ENCODE results near the gene EXTL1.

EXTL1 gene

DNA sequence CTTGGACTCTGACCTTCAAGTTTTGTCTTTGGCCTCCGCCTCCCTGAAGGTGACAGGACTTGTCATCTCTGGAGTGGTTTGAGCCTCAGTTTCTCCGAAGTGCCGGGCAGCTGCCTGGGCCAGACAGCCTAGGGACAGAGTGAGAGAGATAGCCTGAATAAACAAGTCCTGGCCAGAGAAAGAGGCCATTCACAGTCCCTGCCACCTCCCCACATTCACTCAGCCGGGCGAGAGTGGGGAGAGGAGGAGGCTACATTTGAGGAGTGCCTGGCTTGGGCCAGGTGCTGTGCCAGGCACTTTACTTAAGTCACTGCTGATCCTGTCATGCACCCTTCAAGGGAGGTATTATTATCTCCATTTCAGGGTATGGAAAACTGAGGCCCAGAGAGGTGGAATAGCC is 3.5 kb downstream of the EXTL1 start:
- DNase-seq (ENCODE audit: low read depth): no peak

DNA sequence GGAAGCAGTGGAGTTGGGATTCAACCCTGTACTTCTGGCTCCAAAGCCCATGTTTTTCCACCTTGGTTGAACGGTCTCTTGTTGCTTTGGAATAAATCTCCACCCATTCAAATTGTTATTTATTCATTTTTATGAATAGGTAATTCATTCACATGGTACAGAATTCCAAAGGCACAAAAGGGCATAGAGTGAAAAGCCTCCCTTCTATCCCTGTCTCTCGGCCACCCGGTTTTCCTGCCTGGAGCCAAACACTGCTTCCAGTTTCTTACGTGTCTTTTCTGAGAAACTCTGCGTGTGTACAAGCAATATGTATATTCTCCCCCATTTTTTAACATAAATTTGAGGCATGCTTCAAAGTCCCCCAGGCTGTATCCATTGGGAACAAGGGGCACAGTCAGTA is 3.9 kb downstream of the EXTL1 start:
- no peak for DNase-seq (ENCODE audit: low read depth)

DNA sequence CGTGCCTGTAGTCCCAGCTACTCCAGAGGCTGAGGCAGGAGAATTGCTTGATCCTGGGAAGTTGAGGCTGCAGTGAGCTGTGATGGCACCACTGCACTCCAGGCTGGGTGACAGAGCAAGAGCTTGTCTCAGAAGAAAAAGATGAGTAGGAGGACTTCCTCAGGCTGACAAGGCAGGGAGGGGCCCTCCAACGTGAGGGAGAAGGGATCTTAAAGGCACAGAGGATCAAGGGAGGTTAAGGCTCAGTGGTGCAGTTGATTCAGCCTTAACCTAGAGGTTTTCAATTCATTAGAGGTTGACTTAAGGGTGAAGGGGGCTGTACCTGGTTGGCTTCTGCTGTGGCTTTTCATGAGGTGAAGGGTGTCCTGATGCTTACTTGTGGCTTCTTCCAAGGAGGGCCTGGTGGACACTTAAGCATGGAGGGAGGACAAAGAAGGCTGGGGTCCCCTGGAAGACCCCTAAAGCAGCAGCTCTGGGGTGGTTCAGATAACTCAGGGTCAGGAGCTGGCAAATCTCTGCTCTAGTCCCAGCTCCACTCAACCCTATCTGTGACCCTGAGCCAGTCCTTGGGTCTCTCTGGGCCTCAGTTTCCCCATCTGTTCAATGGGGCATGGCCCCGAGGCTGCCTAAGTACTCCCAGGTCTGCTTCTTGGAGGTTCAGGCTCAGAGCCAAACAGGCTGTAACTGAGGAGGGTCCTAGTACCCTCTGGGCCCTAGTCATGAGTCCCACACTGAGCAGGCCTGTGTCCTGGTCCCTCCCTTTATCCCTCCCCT is 6.3 kb downstream of the EXTL1 start:
- no peak for DNase-seq (ENCODE audit: low read depth)

DNA sequence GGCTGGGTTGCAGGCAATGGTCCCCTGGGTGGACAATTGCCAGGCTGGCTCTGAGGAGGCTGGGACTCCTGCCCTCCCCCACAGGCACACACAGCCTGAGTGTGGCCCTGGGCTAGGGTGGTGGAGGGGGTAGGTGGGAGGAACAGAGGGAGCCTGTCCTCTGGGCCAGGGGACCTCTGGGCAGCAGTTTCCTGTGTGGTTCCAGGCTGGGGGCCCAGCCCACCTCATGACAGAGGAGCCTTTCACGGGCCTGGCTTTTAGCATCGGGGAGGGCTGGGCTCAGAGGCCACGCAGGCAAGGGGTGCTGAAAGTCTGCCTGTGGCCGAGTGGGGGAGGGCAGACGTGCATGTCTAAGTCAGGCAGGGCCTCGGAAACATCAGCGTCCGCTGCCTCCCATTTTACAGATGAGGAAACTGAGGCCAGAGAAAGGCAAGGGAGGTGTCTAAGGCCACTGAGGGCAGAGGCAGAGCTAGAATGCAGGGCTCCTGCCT is 7.0 kb downstream of the EXTL1 start:
- no peak for DNase-seq (ENCODE audit: low read depth)

DNA sequence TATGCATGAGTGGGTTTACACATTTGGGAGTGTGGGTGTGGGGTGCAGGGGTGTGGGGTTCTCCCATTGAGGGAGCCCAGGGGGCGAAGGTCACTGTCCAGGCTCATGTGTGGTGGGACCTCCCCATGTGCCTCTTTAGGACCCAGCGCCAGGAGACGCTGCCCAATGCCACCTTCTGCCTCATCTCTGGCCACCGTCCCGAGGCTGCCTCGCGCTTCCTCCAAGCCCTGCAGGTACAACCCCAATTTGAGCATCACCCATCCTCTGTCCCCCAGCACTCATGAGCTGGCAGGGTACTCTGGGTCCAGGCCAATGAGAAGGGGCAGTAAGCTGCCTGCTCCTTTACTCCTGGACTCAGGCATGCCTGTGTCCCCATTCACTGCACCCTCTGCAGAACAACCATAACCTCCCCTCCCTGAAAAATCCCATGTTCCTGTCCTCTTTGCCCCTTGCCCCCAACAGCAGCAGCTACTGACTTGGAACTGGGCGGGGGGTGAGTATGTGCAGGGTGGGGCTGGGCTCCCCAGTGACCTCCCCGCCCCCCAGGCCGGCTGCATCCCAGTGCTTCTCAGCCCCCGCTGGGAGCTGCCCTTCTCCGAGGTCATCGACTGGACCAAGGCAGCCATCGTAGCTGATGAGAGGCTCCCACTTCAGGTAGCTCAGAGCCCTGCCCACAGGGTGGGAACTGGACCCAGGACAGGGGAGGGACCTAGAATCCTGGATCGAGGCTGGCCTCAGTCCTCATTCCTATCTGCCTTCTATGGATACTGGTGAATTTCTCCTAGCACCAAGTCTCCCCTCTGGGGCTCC is 7.7 kb downstream of the EXTL1 start:
- no peak for DNase-seq (ENCODE audit: low read depth)

DNA sequence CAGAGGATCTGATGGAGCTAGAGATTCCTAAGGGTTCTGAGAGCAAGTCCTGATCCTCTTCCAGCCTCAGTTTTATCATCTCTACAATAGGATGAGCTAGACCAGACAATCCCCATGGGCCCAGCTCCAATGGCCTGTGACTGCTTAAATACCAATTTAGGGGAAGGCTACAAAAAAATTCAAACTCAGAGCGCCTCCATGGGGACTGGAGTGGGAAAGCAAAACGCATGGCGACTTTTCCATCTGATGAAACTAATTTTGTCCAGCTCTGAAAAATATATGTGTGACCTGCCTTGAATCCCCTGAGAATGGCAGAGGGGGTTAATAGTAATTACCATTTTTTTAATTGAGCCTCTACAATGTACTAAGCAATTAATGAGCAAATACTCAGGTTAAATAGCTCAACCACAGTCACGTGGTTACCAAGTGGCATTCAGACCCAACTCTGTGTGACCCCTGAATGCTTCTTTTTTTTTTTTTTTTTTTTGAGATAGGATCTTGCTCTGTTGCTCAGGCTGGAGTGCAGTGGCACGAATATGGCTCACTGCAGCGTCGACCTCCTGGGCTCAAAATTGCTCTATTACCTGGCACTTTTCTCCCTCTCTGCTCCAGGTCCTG is 8.4 kb downstream of the EXTL1 start:
- no peak for DNase-seq (ENCODE audit: low read depth)

DNA sequence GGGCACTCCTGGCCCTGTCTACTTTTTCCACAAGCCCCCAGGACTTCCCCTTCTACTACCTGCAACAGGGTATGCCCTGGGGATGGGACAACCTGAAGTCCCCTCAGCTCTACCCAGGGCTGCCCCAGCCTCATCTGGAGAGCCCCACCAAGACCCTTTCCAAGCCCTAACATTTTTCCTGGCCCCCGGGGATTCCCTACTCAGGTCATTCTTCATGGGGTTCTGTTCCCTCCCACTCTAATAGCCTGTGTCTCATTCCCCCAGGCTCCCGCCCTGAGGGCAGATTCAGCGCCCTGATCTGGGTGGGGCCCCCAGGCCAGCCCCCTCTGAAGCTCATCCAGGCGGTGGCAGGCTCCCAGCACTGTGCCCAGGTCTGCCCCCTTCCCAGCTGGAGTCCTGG is 9.6 kb downstream of the EXTL1 start:
- no peak for DNase-seq (ENCODE audit: low read depth)

DNA sequence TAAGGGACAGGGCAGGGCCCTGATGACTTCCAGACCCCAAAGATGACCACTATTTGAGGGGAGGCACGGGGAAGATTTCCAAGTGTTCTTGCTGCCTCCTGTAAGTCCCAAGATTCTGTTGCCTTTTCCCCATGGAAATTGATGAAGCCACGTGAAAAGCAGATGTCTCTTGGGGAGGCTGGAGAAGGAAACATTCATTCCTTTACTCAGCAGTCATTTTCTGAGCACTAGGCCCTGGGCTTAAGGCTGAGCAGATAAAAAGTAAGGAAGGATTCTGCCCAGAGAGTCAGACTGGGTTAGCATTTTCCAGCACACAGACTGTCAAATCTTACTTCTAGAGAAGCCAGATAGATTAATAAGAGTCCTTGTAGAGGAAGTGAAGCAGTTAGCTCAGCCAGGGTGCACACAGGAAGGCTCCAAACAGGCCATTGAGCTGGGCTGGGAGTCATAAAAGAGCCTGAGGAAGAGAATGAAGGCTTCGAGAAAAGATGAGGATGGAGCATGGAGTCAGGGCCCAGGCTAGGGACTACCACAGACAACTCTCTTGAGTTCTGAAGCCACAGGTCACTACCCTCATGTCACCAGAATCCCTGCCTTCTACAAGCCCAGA is 10.1 kb downstream of the EXTL1 start:
- no peak for DNase-seq (ENCODE audit: low read depth)

DNA sequence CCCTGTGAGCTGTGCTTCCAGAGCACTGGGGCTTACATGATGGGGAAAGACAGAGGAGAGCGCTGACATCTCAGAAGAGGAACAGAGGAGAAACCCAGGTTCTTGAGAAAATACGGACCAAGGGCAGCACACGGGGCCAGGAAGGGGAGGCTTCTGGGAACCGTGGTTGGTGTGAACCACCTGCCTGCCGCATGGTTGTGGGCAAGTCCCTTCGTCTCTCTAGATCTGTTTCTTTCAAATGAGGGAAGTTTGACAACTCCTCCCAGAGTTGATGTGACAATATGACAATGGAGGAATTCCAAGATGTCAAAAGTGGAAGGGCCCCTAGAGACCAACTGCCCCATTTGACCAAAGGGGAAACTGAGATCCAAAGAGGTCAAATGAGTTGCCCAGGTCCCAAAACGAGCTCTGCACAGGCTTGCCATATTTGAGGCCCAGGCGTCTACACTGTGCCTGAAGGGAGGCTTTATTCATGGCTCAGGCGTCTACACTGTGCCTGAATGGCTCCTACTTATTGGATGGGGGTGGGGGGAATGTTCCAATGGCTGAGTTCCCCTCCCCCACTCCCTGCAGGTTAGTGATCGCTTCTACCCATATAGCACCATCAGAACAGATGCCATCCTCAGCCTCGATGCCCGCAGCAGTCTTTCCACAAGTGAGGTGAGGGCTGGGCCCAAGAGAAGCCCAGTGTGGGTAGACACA is 11.2 kb downstream of the EXTL1 start:
- no peak for DNase-seq (ENCODE audit: low read depth)

DNA sequence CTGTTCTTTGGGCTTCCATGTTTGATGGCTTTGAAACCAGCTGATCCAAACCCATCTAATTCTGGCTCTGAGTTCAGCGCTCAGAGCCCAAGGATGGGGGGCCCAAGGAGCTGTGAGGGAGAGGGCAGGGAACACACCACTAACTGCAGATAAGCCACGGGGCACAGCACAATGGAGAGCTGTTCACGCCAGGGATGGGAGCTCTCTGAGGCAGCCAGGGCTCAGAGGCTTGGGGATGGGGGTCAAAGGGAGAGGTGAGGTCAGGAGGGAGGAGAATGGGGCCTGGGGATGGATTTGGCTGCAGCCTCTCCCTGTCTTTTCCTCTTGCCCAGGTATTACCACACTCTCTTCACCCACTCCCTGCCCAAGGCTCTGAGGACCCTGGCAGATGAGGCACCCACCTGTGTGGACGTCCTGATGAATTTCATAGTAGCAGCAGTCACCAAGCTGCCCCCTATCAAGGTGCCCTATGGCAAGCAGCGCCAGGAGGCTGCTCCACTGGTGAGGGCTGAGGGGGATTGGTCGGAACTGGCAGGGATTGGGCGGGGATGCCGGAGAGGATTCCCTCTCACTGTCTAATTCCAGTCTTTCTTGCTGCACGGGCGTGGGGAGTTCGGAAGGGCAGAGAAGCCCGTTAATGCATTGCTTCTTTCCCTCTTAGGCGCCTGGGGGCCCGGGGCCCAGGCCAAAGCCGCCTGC is 13.1 kb downstream of the EXTL1 start:
- DNase-seq (ENCODE audit: low read depth): no peak

DNA sequence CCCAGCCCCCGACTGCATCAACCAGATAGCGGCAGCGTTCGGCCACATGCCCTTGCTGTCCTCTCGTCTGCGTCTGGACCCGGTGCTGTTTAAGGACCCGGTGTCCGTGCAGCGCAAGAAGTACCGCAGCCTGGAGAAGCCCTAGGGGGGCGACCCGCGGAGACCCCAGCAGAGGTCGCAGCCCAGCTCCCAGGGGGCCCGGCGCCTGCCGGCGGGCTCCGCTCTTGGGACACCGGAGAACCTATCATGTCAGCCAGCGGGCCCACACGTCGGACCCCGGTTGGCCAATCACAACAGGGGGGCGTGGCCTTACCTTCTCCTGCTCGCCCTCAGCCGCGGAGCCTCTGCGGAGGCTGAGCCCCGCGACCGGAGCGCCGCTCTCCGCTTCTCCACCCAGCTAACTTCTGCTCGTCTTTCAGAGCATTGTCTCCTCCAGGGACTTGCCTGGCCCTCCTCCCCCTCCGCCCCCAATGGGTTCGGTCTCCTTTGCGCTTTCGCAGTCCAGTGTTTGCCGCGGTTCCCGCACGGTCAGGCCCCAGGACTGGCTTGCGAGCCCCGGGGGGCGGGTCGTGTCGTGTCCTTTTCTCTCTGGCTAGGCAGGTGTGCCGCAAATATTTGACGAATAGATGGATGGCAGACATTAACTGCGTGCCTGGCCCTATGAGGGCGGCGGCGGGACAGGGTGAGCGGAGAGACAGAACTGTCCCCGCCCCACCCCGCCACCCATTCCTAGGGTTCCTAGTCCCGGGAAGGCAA is 13.8 kb downstream of the EXTL1 start:
- peak; percentile 91 for DNase-seq (ENCODE audit: low read depth)

DNA sequence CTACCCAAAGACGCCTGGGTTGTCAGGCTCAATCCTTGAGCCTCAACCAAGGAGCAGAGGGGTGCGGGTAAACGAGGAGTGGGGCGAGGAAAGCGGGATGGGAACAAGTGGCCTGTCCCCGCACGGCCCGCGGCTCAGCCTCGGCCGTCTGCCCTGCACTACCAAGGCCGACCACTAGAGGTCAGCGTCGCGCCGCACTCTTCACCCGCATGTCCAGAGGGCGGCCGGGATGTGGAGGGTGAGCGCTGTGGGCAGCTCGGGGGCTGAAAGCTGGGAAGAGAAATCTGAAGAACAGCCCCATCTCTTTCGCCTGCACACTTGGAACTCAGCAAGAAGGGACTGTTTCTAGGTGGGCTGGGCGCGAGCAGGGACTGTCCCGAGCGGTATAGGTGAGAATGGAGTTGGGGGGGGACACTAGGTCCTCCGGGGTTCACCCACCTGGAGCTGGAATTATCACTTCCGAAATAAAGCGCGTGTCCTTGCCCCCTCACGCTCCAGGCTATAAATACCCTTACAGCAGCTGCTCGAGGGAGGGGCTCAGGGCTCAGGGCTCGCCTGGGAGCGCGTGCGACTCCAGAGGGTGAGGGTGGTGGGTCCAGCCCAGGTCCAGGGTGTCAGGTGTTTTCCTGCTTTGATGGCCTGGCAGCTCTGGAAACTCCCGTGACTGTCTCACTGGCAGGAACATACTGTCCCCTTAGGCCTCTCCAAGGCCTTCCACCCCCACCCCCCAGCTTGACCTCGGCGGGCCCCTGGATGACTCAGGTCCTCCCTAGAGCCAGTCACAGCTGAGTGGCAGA is 14.6 kb downstream of the EXTL1 start:
- peak; percentile 44 for DNase-seq (ENCODE audit: low read depth)

DNA sequence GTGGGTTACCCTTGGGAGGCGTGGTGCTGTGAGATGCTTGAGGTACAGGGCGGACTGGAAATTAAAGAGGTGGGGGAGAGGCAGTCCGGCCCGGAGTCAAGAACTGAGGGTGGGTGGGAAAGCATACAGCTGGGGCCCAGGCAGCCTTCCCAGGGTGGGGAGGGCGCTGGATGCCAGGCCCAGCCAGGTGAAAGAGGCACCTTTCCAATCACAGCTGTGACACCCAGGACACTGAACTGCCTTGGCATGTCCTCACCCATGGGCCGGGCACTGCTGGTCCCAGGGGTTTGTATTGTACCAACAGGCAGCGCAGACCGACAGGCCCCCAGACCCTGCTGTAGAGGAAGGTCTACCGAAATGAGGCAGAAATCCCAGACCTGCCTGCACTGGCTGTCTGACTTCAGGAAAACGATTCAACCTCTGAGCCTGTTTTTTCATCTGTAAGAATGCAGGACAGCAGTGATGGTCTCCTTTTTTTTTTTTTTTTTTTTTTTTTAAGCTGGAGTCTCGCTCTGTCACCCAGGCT is 15.2 kb downstream of the EXTL1 start:
- no peak for DNase-seq (ENCODE audit: low read depth)

DNA sequence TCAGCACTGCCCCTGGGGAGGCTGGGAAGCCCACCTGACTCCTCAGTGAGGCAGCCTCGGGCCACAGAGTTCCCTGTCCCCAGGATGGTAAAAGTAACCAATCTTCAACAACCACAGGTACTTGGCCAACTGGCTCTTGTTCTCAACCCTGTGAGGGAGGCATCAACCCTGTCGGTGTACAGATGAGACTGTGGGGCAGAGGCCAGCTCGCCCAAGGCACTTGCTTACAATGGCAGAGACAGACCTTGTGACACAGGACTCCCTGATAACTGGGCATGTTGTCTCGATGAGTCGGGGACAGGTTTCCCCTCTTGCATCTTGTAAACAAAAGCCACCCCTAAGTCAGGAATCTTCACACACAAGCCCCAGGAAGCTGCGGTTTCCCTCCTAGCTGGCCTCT is 16.3 kb downstream of the EXTL1 start:
- DNase-seq (ENCODE audit: low read depth): no peak

DNA sequence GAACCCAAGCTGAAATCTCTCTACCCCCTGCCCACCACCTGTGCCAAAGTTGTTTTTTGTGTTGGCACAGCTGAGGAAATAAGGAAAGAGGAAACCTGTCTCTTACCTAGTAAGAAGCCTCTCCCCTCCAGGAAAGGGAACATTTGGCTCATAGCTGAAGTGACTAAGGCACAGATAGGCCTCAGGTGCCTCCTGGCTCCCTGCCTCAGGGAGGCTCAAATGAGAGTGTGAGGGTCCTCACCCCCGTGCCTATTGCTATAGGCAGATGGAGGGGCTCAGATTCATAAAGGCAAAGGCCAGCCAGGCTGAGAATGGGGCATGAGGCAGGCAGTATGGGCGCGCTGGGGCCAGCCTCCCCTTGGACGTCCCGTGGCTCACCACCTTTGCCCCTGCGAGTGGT is 16.9 kb downstream of the EXTL1 start:
- DNase-seq (ENCODE audit: low read depth): no peak

DNA sequence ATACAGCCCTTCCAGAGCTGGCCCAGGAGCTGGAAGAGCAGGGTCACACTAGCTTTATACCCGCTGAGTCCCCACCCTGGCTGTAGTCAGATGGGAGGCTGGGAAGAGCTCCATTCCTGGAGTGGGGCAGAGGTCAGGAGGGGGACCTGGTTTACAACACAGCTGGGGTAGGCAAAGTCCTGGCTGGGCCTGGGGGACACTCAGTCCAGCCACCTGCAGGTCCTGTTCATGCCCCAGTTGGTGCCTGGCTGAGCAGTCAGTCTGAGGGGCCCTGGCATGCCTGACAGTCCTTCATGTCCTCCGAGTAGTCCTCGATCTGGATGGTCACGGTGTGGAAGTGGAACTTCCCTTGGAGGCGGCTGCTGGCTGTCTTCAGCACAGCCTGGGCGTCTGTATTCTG is 17.3 kb downstream of the EXTL1 start:
- no peak for DNase-seq (ENCODE audit: low read depth)

DNA sequence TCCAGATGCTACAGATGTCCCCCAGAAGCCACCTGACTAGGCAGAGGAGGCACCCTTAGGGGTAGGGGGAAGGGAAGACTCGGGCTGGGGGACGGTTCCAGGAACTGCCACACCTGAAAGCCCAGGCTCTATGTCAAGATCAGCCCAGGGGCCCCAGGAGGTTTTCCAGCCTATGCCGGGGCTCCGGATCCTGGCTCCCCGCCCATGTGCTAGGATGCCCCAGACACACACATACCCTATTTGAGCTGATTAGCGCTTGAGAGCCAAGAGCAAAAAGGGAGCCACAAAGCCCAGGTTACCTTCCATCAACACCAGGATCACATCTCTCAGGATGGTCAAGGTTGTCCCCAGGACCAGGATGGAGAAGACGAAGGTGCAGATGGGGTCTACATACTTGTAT is 19.8 kb downstream of the EXTL1 start:
- no peak for DNase-seq (ENCODE audit: low read depth)

DNA sequence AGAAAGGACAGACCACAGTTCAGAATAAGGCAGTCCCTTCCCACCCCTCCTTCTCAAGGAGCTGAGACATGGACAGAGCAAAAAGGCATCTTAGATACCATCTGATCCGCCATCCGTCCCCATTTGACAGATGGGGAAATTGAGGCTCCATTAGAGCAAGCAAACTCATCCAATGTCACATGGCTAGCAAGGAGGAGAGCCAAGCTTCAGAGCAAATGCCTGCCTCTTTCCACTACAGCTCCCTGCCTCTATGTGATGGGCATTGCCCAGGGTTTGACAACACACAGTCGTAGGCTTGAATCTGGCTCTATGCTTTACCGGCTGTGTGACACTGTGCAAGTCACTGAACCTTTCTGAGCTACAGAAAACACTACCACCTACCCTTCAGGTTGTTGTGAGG is 20.4 kb downstream of the EXTL1 start:
- no peak for DNase-seq (ENCODE audit: low read depth)

DNA sequence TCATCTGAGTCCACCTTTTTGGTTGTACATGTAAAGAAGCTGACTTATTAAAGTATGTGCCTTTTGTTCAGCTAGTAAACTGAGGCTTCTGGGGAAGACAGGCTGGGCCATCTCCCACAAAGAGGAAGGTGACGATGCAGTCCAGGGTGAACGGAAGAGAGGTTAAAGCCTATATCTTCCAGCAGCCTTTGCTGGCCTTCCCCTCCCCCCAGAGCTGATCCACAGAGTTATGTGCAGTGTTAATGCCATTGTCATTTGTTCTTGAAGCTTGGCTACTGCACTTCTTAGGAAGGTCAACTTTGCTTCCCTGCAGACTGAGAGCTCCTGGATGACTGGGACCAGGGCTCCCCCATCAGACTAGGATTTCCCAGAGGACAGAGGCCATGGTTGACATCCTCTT is 22.2 kb downstream of the EXTL1 start:
- no peak for DNase-seq (ENCODE audit: low read depth)

Data from stimulated activated CD4-positive, alpha-beta T cell treated with anti-CD3 and anti-CD28 coated beads, Interleukin-2, amount 100 ng/mL, for 4 hours (primary cell).